ENCODE results near the gene CDC42BPA.

GRCh38 chr1:226954337-226954736 is 364.0 kb downstream of the CDC42BPA start:
- TF ChIP-seq EP300 (conservative IDR thresholded peaks at IDR 0.05; ENCODE audit: poor library complexity, severe bottlenecking), result no peak
- no peak for TF ChIP-seq CTCF (IDR thresholded peaks at IDR 0.05; ENCODE audit: poor library complexity, severe bottlenecking)
- no peak for TF ChIP-seq POLR2AphosphoS5 (IDR thresholded peaks at IDR 0.05)
- no peak for TF ChIP-seq SMC3 (conservative IDR thresholded peaks at IDR 0.05; ENCODE audit: poor library complexity)
- TF ChIP-seq REST (IDR thresholded peaks at IDR 0.05; ENCODE audit: borderline replicate concordance), result no peak
- no peak for TF ChIP-seq TAF1 (IDR thresholded peaks at IDR 0.05; ENCODE audit: low read depth)
- no peak for TF ChIP-seq EZH2 (IDR thresholded peaks at IDR 0.05; ENCODE audit: borderline replicate concordance, insufficient read depth, low read length, poor library complexity, severe bottlenecking)
